ENCODE measurements around the gene GOLGB1.

GOLGB1 gene

DNA sequence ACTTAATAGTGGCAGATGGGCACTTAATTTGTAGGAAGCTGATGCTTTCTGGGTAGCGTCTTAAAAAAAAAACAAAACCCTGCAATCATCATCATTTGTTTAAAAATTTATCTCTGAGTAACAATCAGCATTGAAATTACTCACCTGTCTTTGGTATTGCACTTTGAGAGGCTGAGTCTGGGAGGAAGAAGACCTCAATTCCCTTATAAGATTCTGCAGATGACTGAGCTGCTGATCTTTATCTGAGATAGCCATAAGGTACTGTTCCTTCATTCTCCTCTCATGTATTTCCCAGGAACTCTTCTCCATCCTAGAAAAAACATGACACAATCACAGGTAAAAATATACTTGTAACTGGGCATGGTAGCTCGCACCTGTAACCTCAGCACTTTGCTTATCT, 72.4 kb downstream of the GOLGB1 start:
- Histone ChIP-seq H3K4me3 (ENCODE audit: low read depth in 1 of 2, low read length in 2 of 2) (no peak overlapping the region), H3K27ac (ENCODE audit: low read depth, low read length) (no peak overlapping the region), H3K9ac (ENCODE audit: low read length) (no peak overlapping the region), H3K4me1 (ENCODE audit: insufficient read depth, low read length) (no peaks in the 10 kb centered on the region), H3K36me3 (ENCODE audit: insufficient read depth, low read length) (peaks cover 59% of the 10 kb centered on the region), H3K27me3 (ENCODE audit: control insufficient read depth in 1 of 2, insufficient read depth in 2 of 2, low read length in 2 of 2) (no peaks in the 10 kb centered on the region), H3K9me3 (ENCODE audit: low read length) (no peaks in the 10 kb centered on the region)

DNA sequence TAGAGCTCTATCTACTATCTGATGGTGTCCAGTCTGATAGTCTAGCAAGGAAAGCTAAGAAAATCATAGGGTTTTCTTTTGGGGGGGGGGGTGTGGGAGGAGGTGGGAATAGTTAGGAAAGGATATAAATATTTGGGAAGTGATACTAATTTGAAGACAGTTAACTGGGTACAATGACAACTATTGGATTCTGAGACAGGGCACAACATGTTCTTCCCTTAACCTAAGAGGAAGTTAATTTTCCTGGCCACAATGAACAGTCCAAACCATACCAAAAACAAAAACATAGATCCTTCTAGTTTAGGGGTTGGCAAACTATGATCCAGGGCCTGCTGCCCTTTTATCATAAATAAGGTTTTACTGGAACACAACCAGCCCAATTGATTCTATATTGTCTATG, 78.9 kb downstream of the GOLGB1 start:
- Histone ChIP-seq H3K9ac (ENCODE audit: low read length) (no peak overlapping the region), H3K27ac (ENCODE audit: low read depth, low read length) (no peak overlapping the region), H3K4me1 (ENCODE audit: insufficient read depth, low read length) (no peaks in the 10 kb centered on the region), H3K4me3 (ENCODE audit: low read depth in 1 of 2, low read length in 2 of 2) (no peak overlapping the region), H3K36me3 (ENCODE audit: insufficient read depth, low read length) (peaks cover 47% of the 10 kb centered on the region), H3K27me3 (ENCODE audit: control insufficient read depth in 1 of 2, insufficient read depth in 2 of 2, low read length in 2 of 2) (no peaks in the 10 kb centered on the region), H3K9me3 (ENCODE audit: low read length) (no peaks in the 10 kb centered on the region)

DNA sequence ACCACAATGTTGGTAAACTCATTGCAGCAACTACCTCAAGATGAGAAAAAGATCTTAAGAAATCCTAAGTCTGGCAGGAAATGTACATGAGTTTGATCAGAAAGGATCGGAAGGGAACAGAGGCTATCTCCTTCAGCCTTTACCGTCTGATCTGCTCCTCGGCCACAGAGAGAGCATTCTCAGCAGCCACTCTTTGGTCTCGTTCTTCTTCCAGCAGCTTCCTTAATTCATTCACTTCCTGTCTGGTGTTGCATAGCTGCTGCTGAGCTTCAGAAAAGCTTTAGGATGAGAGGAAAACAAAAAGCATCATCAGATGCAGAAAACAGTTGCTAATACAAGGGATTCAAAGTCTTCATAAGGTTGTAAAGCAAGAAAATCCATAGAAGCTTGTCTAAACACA, 82.2 kb downstream of the GOLGB1 start:
- Histone ChIP-seq H3K4me1 (ENCODE audit: insufficient read depth, low read length) (no peaks in the 10 kb centered on the region), H3K27ac (ENCODE audit: low read depth, low read length) (no peak overlapping the region), H3K4me3 (ENCODE audit: low read depth in 1 of 2, low read length in 2 of 2) (no peak overlapping the region), H3K36me3 (ENCODE audit: insufficient read depth, low read length) (peaks cover 62% of the 10 kb centered on the region), H3K9me3 (ENCODE audit: low read length) (no peaks in the 10 kb centered on the region), H3K9ac (ENCODE audit: low read length) (no peak overlapping the region), H3K27me3 (ENCODE audit: control insufficient read depth in 1 of 2, insufficient read depth in 2 of 2, low read length in 2 of 2) (no peaks in the 10 kb centered on the region)

DNA sequence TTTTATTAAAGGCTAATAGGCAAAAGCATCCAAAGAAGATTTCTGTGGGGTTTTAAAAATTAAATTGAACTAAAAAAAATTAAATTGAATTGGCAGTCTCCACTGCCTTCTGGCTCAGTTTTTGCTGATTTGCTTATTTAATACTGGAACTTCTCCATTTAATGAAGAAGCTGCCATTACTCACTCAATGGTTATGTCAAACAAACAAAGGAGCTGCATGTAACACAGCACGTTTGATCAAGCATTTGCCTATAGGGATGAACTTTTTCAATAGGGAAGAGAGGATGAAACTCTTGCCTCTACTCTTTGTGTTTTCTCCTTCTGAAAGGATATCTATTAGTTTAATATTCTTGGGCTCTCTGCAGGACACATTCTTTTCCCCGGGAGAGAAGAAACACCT, 84.1 kb downstream of the GOLGB1 start:
- no peak overlapping the region for H3K27ac ChIP-seq (ENCODE audit: low read depth, low read length)
- H3K36me3 ChIP-seq (ENCODE audit: insufficient read depth, low read length): peaks cover 58% of the 10 kb centered on the region
- H3K9me3 ChIP-seq (ENCODE audit: low read length): no peaks in the 10 kb centered on the region
- H3K9ac ChIP-seq (ENCODE audit: low read length): no peak overlapping the region
- no peaks in the 10 kb centered on the region for H3K27me3 ChIP-seq (ENCODE audit: control insufficient read depth in 1 of 2, insufficient read depth in 2 of 2, low read length in 2 of 2)
- no peaks in the 10 kb centered on the region for H3K4me1 ChIP-seq (ENCODE audit: insufficient read depth, low read length)
- H3K4me3 ChIP-seq (ENCODE audit: low read depth in 1 of 2, low read length in 2 of 2): no peak overlapping the region

DNA sequence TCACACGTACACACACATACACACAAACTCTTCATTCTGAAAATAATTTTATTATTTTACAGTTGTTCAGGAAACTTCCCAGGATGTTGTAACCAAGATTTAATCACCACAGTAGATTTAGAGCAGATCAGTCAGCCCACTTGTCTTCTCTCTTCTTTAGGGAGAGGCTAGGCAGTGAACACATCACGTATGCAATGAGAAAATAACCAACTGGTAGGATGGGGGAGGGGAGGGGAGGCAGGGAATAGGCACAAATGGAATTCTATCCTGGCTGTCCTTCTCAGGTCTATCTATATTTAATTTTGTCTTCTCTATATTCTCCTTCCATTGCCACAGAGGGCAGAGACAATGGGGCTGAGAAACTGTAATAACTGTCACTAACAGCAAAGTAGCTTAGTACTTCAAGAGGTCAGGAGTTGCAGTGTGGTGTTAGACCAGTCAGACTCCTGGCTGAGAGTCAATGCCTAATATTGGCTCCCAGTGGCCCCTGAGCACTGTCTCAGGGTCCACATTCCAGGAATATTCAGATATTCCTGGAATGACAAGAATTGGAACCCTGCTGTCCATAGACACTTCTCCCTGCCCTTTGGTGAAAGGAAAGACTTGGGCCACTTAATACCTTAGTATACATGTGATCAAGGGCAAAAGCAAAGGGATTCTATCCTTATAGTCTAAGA, 86.2 kb downstream of the GOLGB1 start:
- Histone ChIP-seq H3K9me3 (ENCODE audit: low read length) (no peaks in the 10 kb centered on the region), H3K27ac (ENCODE audit: low read depth, low read length) (no peak overlapping the region), H3K4me1 (ENCODE audit: insufficient read depth, low read length) (no peaks in the 10 kb centered on the region), H3K4me3 (ENCODE audit: low read depth in 1 of 2, low read length in 2 of 2) (no peak overlapping the region), H3K9ac (ENCODE audit: low read length) (no peak overlapping the region), H3K36me3 (ENCODE audit: insufficient read depth, low read length) (peaks cover 51% of the 10 kb centered on the region), H3K27me3 (ENCODE audit: control insufficient read depth in 1 of 2, insufficient read depth in 2 of 2, low read length in 2 of 2) (no peaks in the 10 kb centered on the region)

DNA sequence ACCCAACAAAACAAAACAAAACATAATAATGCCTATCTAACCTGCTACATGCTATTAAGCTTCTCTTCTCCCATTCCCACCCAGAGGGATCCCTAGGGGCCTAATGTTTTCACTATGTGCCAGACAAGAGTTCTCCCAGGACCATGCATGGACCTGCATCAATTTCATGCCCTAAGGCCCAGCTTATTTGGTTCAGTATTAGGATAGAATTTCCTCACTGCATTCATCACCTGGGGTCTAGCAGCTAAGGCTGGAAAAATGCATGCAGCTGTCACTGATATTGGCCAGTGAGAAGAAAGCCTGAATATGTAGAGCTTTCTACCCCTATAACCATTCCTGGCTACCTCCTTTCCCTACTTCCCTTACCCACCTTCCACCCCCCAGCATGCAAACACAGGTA, 86.8 kb downstream of the GOLGB1 start:
- H3K4me3 ChIP-seq (ENCODE audit: low read depth in 1 of 2, low read length in 2 of 2): no peak overlapping the region
- H3K27me3 ChIP-seq (ENCODE audit: control insufficient read depth in 1 of 2, insufficient read depth in 2 of 2, low read length in 2 of 2): no peaks in the 10 kb centered on the region
- no peak overlapping the region for H3K9ac ChIP-seq (ENCODE audit: low read length)
- H3K9me3 ChIP-seq (ENCODE audit: low read length): no peaks in the 10 kb centered on the region
- H3K36me3 ChIP-seq (ENCODE audit: insufficient read depth, low read length): peaks cover 46% of the 10 kb centered on the region
- no peaks in the 10 kb centered on the region for H3K4me1 ChIP-seq (ENCODE audit: insufficient read depth, low read length)
- H3K27ac ChIP-seq (ENCODE audit: low read depth, low read length): no peak overlapping the region

DNA sequence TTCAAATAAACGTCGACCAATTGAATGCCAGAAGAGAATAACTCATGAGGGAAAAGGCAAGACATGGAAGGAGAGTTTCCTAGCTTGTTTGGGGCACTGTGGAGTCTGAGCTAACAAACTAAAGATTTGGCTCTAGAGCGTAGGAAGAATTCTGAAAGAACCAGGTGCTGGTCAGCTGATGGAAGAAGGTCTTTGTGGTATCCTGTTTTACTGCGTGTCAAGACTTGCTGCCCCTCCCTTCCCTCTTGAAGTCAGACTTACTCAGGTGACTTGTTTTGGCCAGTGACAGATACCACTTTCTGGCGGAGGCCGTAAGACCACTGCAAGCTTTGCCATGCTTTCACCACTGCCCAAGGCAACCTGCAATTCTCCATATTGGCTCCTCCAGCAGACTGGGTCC, 88.2 kb downstream of the GOLGB1 start:
- Histone ChIP-seq H3K27ac (ENCODE audit: low read depth, low read length) (no peak overlapping the region), H3K36me3 (ENCODE audit: insufficient read depth, low read length) (peaks cover 33% of the 10 kb centered on the region), H3K4me1 (ENCODE audit: insufficient read depth, low read length) (no peaks in the 10 kb centered on the region), H3K9me3 (ENCODE audit: low read length) (no peaks in the 10 kb centered on the region), H3K9ac (ENCODE audit: low read length) (no peak overlapping the region), H3K4me3 (ENCODE audit: low read depth in 1 of 2, low read length in 2 of 2) (no peak overlapping the region), H3K27me3 (ENCODE audit: control insufficient read depth in 1 of 2, insufficient read depth in 2 of 2, low read length in 2 of 2) (no peaks in the 10 kb centered on the region)

DNA sequence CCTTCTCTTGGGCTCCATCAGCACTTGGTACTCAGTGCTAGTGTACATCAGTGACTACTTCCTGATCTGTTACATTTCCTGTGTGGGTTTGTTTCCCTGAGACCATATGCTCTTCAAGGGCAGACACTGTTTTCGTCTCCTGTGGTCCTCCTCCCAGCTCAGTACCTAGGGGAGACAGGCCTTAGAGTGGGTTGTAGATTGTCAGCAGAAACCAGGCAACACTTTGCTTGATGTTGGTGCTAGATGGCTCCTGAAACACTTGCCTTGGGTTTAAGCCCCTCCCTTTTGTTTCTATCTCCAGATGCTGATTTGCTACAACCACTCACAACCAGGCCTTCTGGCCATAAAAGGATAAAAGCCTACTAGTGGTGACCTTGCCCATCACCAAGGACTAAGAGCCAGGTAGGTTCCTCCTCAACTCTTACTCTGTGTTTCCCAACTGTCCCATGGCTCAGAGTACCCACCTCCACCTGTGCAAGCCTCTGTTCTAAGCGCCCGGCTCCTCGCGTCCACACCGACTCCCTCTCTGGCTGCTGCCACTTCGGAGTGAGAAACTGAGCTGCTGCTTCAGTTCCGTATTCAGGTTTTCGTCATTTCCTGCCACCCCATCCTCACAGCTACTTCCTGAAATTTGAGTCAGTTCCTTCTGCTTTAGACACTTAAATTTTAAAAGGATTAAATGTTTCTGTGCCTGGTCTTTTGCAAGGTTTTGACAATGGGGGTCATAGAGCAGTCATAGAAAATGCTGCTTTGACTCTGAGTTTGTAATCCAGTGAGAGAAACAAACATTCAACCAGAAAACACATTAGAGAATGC, 89.0 kb downstream of the GOLGB1 start, which contains the start of gene HCLS1:
TSS of gene HCLS1 (minus strand) at position 548 of the 816 bp plus-strand sequence. CDS start 2,556 bp downstream, outside the sequence.
- Histone ChIP-seq H3K9ac (ENCODE audit: low read length) (no peak within 1 kb of the TSS), H3K27ac (ENCODE audit: low read depth, low read length) (no peak within 1 kb of the TSS), H3K36me3 (ENCODE audit: insufficient read depth, low read length) (peaks cover 25% of the 10 kb centered on the region), H3K4me3 (ENCODE audit: low read depth in 1 of 2, low read length in 2 of 2) (no peak within 1 kb of the TSS), H3K9me3 (ENCODE audit: low read length) (no peaks in the 10 kb centered on the region), H3K27me3 (ENCODE audit: control insufficient read depth in 1 of 2, insufficient read depth in 2 of 2, low read length in 2 of 2) (no peaks in the 10 kb centered on the region), H3K4me1 (ENCODE audit: insufficient read depth, low read length) (no peaks in the 10 kb centered on the region)

DNA sequence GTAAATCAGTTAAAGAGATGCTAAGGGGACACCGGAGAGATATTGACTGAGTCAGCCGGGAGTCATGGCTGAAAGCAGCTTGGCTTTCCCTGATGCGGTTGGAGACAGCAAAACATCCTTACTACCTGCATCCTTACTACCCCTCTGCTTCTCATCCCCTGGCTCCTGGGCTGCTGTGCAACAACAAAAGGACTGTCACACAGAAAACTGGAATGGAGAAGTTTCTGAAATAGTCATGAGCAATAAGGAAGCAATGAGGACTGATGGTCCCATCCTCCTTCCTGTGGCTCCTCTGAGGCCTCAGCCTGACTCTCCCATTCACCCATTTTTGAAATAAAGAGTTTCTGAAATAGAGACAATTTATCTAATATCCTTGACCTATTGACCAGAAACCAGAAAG, 90.0 kb downstream of the GOLGB1 start:
- Histone ChIP-seq H3K27ac (ENCODE audit: low read depth, low read length) (no peak overlapping the region), H3K4me3 (ENCODE audit: low read depth in 1 of 2, low read length in 2 of 2) (no peak overlapping the region), H3K27me3 (ENCODE audit: control insufficient read depth in 1 of 2, insufficient read depth in 2 of 2, low read length in 2 of 2) (no peaks in the 10 kb centered on the region), H3K9ac (ENCODE audit: low read length) (no peak overlapping the region), H3K36me3 (ENCODE audit: insufficient read depth, low read length) (peaks cover 20% of the 10 kb centered on the region), H3K4me1 (ENCODE audit: insufficient read depth, low read length) (no peaks in the 10 kb centered on the region), H3K9me3 (ENCODE audit: low read length) (no peaks in the 10 kb centered on the region)

DNA sequence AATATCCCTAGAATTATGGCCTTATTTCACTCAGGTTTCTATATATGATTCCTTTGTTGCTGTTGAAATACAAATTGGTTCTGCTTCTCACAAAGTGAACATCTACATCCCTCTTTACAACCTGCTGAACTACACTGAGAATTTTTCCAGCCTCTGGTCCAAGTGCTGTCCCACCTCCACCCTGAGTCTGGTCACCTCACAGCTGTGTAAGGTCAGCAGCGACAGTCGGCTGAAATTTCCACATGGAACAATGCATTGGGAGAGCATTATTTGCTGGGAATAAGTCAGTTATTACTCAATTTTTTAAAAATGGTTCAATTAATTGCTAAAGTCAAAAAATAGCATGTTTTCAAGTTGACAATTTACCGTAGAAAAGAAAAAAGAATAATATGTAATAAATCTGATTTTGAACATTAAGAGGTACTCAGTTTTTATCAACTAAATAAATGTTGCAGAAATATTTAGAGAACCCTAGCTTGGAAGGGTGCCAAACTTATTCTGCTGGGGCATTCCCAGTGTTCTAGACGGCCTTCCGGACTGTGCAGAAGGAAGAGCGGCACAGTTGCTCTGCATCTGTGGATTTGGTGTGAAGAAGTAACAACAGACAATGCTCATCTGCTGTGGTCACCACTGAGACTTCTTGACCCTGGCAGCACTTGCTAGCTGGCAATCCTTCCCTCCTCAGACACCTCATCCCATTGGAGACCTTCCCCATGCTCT, 90.7 kb downstream of the GOLGB1 start:
- Histone ChIP-seq H3K36me3 (ENCODE audit: insufficient read depth, low read length) (peaks cover 12% of the 10 kb centered on the region), H3K4me1 (ENCODE audit: insufficient read depth, low read length) (no peaks in the 10 kb centered on the region), H3K4me3 (ENCODE audit: low read depth in 1 of 2, low read length in 2 of 2) (no peak overlapping the region), H3K9ac (ENCODE audit: low read length) (no peak overlapping the region), H3K27ac (ENCODE audit: low read depth, low read length) (no peak overlapping the region), H3K27me3 (ENCODE audit: control insufficient read depth in 1 of 2, insufficient read depth in 2 of 2, low read length in 2 of 2) (no peaks in the 10 kb centered on the region), H3K9me3 (ENCODE audit: low read length) (no peaks in the 10 kb centered on the region)

DNA sequence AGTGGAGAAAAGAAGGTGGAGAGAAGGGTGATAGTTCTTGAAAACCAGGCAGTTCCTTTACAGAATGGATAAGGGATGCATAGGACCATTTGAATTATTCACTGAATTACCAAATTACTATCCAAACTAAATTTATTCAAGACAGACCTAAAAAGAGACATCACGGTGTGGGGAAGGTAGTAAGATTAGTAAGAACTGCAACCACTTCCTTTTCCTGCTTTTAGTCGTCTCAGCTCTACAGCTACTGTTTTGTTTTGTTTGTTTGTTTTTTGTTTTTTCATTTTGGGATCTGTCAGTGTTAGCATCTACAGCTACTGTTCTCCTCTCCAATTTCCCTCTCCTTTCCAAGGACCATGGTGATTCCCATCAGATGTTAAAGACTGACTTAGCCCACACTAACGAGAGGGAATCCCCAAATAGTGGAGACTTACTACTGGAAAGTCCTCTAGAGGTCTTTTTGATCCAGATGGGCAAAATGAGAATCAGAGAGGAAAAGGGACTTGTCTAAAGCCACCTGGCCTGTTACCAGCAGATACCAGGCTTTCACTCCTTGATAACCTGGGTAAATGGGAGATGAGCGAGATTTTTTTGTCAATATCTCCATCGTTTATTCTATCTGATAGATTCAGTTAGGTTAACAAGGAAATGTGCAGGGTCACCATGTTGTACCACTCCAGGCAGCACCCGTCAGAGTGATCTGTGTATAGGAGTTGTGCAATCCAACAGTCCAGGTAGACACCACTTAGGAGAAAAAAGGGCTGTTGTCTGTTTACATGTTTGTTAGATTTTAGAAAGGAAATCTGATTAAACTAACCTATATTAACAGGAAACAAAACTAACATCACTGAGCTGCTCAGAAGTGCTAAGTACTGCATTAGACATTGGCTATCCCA, 94.8 kb downstream of the GOLGB1 start:
- Histone ChIP-seq H3K27me3 (ENCODE audit: control insufficient read depth in 1 of 2, insufficient read depth in 2 of 2, low read length in 2 of 2) (no peaks in the 10 kb centered on the region), H3K9ac (ENCODE audit: low read length) (no peak overlapping the region), H3K27ac (ENCODE audit: low read depth, low read length) (no peak overlapping the region), H3K4me1 (ENCODE audit: insufficient read depth, low read length) (no peaks in the 10 kb centered on the region), H3K36me3 (ENCODE audit: insufficient read depth, low read length) (no peaks in the 10 kb centered on the region), H3K4me3 (ENCODE audit: low read depth in 1 of 2, low read length in 2 of 2) (no peak overlapping the region), H3K9me3 (ENCODE audit: low read length) (no peaks in the 10 kb centered on the region)

All from muscle layer of colon (tissue), 2 donors.